Activated CD8-positive, alpha-beta memory T cell treated with anti-CD3 and anti-CD28 coated beads, Interleukin-2, amount 50 U/mL, for 24 hours (primary cell): ENCODE data around the gene MYO3B.
"Not testable (repeated sequence)": the region's sequence is repeated elsewhere in the genome, so short reads cannot be mapped to it uniquely, and the experiment has no call there.

ENCODE experiments used
- DNase-seq: peaks from one replicate; pipeline ENCODE4 v3.0.0-alpha.2; 2020; ENCODE audit errors: extremely low read depth

Gene MYO3B

GRCh38 chr2:170261566-170261965 is 83.6 kb downstream of the MYO3B start:
- no peak for DNase-seq

GRCh38 chr2:170262343-170262742 is 84.4 kb downstream of the MYO3B start:
- no peak for DNase-seq

GRCh38 chr2:170262806-170263205 is 84.9 kb downstream of the MYO3B start:
- DNase-seq: no peak

- DNase-seq: not testable (repeated sequence)
Observed at GRCh38 chr2:170263728-170264521, 86.0 kb downstream of the MYO3B start.

- DNase-seq: no peak
Observed at GRCh38 chr2:170264522-170264860, 86.5 kb downstream of the MYO3B start.

- no peak for DNase-seq
Observed at GRCh38 chr2:170264865-170265264, 86.9 kb downstream of the MYO3B start.

GRCh38 chr2:170265321-170265720 is 87.4 kb downstream of the MYO3B start:
- no peak for DNase-seq

GRCh38 chr2:170266358-170266757 is 88.4 kb downstream of the MYO3B start:
- no peak for DNase-seq

GRCh38 chr2:170267071-170267470 is 89.1 kb downstream of the MYO3B start:
- no peak for DNase-seq

GRCh38 chr2:170270278-170270864 is 92.4 kb downstream of the MYO3B start:
- no peak for DNase-seq

- no peak for DNase-seq
Observed at GRCh38 chr2:170271340-170271739, 93.4 kb downstream of the MYO3B start.

- no peak for DNase-seq
Observed at GRCh38 chr2:170276056-170276455, 98.1 kb downstream of the MYO3B start.

GRCh38 chr2:170276925-170277629 is 99.1 kb downstream of the MYO3B start:
- no peak for DNase-seq

GRCh38 chr2:170277951-170278350 is 100.0 kb downstream of the MYO3B start:
- DNase-seq: no peak

- not testable (repeated sequence) for DNase-seq
Observed at GRCh38 chr2:170279615-170280014, 101.7 kb downstream of the MYO3B start.

- no peak for DNase-seq
Observed at GRCh38 chr2:170282851-170283250, 104.9 kb downstream of the MYO3B start.

GRCh38 chr2:170284205-170284604 is 106.3 kb downstream of the MYO3B start:
- no peak for DNase-seq

- no peak for DNase-seq
Observed at GRCh38 chr2:170288859-170289258, 110.9 kb downstream of the MYO3B start.

- DNase-seq: no peak
Observed at GRCh38 chr2:170291474-170291873, 113.5 kb downstream of the MYO3B start.

GRCh38 chr2:170292415-170292814 is 114.5 kb downstream of the MYO3B start:
- DNase-seq: no peak

GRCh38 chr2:170297496-170297895 is 119.5 kb downstream of the MYO3B start:
- DNase-seq: no peak

GRCh38 chr2:170298115-170298514 is 120.2 kb downstream of the MYO3B start:
- no peak for DNase-seq

- no peak for DNase-seq
Observed at GRCh38 chr2:170298861-170299429, 121.0 kb downstream of the MYO3B start.
